Measurements from ENCODE around the gene SCRN3.
"Not testable (repeated sequence)": the region's sequence is repeated elsewhere in the genome, so short reads cannot be mapped to it uniquely, and the experiment has no call there.

SCRN3 gene

GRCh38 chr2:174395284-174395968 lies at the start of gene SCRN3:
SCRN3 (plus strand) TSS chr2:174395730; CDS start chr2:174398284, 2,554 bp downstream.
- peak; percentile 85 for DNase-seq (ENCODE audit: low spot score)

- DNase-seq (ENCODE audit: low spot score), result no peak
These were observed 45.5 kb upstream of the SCRN3 start for GRCh38 chr2:174350018-174350417.

GRCh38 chr2:174350593-174351181 lies 44.8 kb upstream of the SCRN3 start:
- DNase-seq (ENCODE audit: low spot score), result no peak

GRCh38 chr2:174353004-174353403 lies 42.5 kb upstream of the SCRN3 start:
- no peak for DNase-seq (ENCODE audit: low spot score)

GRCh38 chr2:174356347-174356746 lies 39.2 kb upstream of the SCRN3 start:
- no peak for DNase-seq (ENCODE audit: low spot score)

GRCh38 chr2:174359663-174360062 lies 35.9 kb upstream of the SCRN3 start:
- DNase-seq (ENCODE audit: low spot score), result not testable (repeated sequence)

GRCh38 chr2:174362949-174363348 lies 32.6 kb upstream of the SCRN3 start:
- DNase-seq (ENCODE audit: low spot score), result no peak

- not testable (repeated sequence) for DNase-seq (ENCODE audit: low spot score)
These were observed 31.9 kb upstream of the SCRN3 start for GRCh38 chr2:174363492-174364225.

- no peak for DNase-seq (ENCODE audit: low spot score)
These were observed 30.9 kb upstream of the SCRN3 start for GRCh38 chr2:174364628-174365027.

GRCh38 chr2:174365571-174365970 lies 30.0 kb upstream of the SCRN3 start:
- DNase-seq (ENCODE audit: low spot score), result no peak

GRCh38 chr2:174368691-174369090 lies 26.8 kb upstream of the SCRN3 start:
- no peak for DNase-seq (ENCODE audit: low spot score)

- no peak for DNase-seq (ENCODE audit: low spot score)
These were observed 18.6 kb upstream of the SCRN3 start for GRCh38 chr2:174376967-174377366.

GRCh38 chr2:174383796-174384195 lies 11.7 kb upstream of the SCRN3 start:
- no peak for DNase-seq (ENCODE audit: low spot score)

- no peak for DNase-seq (ENCODE audit: low spot score)
These were observed 10.3 kb upstream of the SCRN3 start for GRCh38 chr2:174385201-174385600.

GRCh38 chr2:174388706-174389105 lies 6.8 kb upstream of the SCRN3 start:
- DNase-seq (ENCODE audit: low spot score), result not testable (repeated sequence)

- no peak for DNase-seq (ENCODE audit: low spot score)
These were observed 6.0 kb upstream of the SCRN3 start for GRCh38 chr2:174389542-174389941.

GRCh38 chr2:174390303-174390702 lies 5.2 kb upstream of the SCRN3 start:
- not testable (repeated sequence) for DNase-seq (ENCODE audit: low spot score)

- DNase-seq (ENCODE audit: low spot score), result no peak
These were observed 2.8 kb upstream of the SCRN3 start for GRCh38 chr2:174392706-174393105.

GRCh38 chr2:174395969-174396630 lies 570 bp downstream of the SCRN3 start:
- no peak for DNase-seq (ENCODE audit: low spot score)

- DNase-seq (ENCODE audit: low spot score), result no peak
These were observed 2.2 kb downstream of the SCRN3 start for GRCh38 chr2:174397773-174398172.

- DNase-seq (ENCODE audit: low spot score), result no peak
These were observed 3.6 kb downstream of the SCRN3 start for GRCh38 chr2:174399171-174399570.

- DNase-seq (ENCODE audit: low spot score), result no peak
These were observed 5.3 kb downstream of the SCRN3 start for GRCh38 chr2:174400853-174401252.

- no peak for DNase-seq (ENCODE audit: low spot score)
These were observed 8.1 kb downstream of the SCRN3 start for GRCh38 chr2:174403628-174404027.
